MCF 10A (cell line): ENCODE measurements around the gene PLEKHG7. TPM values are rescaled to one million over a fixed set of nuclear protein-coding genes. Genes with fewer than 3 reads are reported as not detected.

Experiments used
- BruUV-seq: library from RNA; stranded (reverse); fragments of 400-500 nt; replicated peaks from 2 replicates; lab custom pipeline; 2021; lab: Mats Ljungman, UMichigan
- CTCF ChIA-PET: fragments of 300-600 bp; sonication (Branson Sonifier 250); formaldehyde crosslinking; extraction: SDS; loops from one replicate; lab custom pipeline; 2021; ENCODE audit warnings: antibody characterized with exemption, inconsistent platforms; lab: Yijun Ruan, JAX
- POLR2A ChIA-PET: fragments of 300-600, 350-650 bp; sonication (Branson Sonifier 250); formaldehyde crosslinking; extraction: SDS; loops from one replicate; lab custom pipeline; 2020; ENCODE audit warnings: antibody characterized with exemption, inconsistent platforms; lab: Yijun Ruan, JAX
- DNase-seq: peaks from one replicate; pipeline ENCODE4 v3.0.0-alpha.2; 2018; ENCODE audit not compliant: unreplicated experiment
- H3K27ac Mint-ChIP-seq: one replicate; pipeline ENCODE4 v1.8.0; 2022; ENCODE audit warnings: mild to moderate bottlenecking, low read depth, mixed read lengths; ENCODE audit not compliant: unreplicated experiment
- H3K27me3 Mint-ChIP-seq: one replicate; pipeline ENCODE4 v1.8.0; 2022; ENCODE audit warnings: mixed read lengths; ENCODE audit not compliant: insufficient read depth, unreplicated experiment
- H3K36me3 Mint-ChIP-seq: one replicate; pipeline ENCODE4 v1.8.0; 2022; ENCODE audit warnings: mild to moderate bottlenecking, moderate library complexity, mixed read lengths; ENCODE audit not compliant: insufficient read depth, unreplicated experiment
- H3K4me1 Mint-ChIP-seq: one replicate; pipeline ENCODE4 v1.8.0; 2022; ENCODE audit warnings: mixed read lengths; ENCODE audit not compliant: insufficient read depth, unreplicated experiment
- H3K4me3 Mint-ChIP-seq: one replicate; pipeline ENCODE4 v1.8.0; 2022; ENCODE audit warnings: mild to moderate bottlenecking, moderate library complexity, mixed read lengths; ENCODE audit not compliant: unreplicated experiment
- H3K9me3 Mint-ChIP-seq: one replicate; pipeline ENCODE4 v1.8.0; 2022; ENCODE audit warnings: mixed read lengths; ENCODE audit not compliant: unreplicated experiment
- intact Hi-C: fragments of 100-400 bp; cut with micrococcal nuclease; formaldehyde crosslinking; loops from 2 replicates; pipeline ENCODE4 v1.14.1; 2022
- total RNA-seq: library from RNA; stranded (reverse); gene quantifications from 2 replicates; pipeline ENCODE4 v1.2.3, GENCODE V29; 2022
- TF ChIP-seq, protein P1 (sequence below): fragments of 200-600 bp; IDR thresholded peaks from one replicate; pipeline ENCODE4 v1.8.0; 2022; ENCODE audit warnings: antibody characterized with exemption, mild to moderate bottlenecking; ENCODE audit not compliant: unreplicated experiment

PLEKHG7 gene
- total RNA-seq, 1 experiment from 2014 or later, result not detected

DNA sequence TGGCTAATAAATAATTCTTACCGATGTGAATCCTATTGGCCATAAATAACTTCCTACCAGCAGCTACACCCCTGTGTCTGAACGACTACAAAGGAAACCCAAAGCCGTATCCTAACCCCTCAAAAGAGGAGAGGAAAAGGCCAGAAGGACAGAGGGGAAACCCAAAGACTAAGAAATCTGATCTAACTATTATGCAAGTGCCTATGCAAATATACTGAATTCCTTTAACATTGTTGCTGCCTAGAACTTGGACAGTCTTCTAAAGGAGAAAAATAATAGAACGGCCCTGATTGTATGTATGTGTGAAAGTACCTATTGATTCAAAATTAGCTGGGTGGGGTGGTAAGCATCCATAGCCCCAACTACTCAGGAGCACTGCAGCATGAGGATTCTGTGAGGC lies 997 bp downstream of the PLEKHG7 start:
- BruUV-seq, result no TSS peak
- Mint-ChIP-seq H3K9me3 (peaks cover 7% of the 10 kb centered on the region), H3K27me3 (no peaks in the 10 kb centered on the region), H3K27ac (no peak overlapping the region), H3K36me3 (no peaks in the 10 kb centered on the region), H3K4me1 (peaks cover 4% of the 10 kb centered on the region), H3K4me3 (no peak overlapping the region)
- CTCF ChIA-PET, result interaction anchor here (0.6 to 1.2 kb wide), 2 partner anchors 124 to 404 kb away, joined by 3 to 6 read pairs; no protein-coding TSS in a partner anchor
- POLR2A ChIA-PET, result interaction anchor here (0.6 kb wide), 1 partner anchor 14 kb away, joined by 3 read pairs; no protein-coding TSS in a partner anchor
- TF ChIP-seq, protein P1, sequence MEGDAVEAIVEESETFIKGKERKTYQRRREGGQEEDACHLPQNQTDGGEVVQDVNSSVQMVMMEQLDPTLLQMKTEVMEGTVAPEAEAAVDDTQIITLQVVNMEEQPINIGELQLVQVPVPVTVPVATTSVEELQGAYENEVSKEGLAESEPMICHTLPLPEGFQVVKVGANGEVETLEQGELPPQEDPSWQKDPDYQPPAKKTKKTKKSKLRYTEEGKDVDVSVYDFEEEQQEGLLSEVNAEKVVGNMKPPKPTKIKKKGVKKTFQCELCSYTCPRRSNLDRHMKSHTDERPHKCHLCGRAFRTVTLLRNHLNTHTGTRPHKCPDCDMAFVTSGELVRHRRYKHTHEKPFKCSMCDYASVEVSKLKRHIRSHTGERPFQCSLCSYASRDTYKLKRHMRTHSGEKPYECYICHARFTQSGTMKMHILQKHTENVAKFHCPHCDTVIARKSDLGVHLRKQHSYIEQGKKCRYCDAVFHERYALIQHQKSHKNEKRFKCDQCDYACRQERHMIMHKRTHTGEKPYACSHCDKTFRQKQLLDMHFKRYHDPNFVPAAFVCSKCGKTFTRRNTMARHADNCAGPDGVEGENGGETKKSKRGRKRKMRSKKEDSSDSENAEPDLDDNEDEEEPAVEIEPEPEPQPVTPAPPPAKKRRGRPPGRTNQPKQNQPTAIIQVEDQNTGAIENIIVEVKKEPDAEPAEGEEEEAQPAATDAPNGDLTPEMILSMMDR, result no peak
- no peak for DNase-seq
- intact Hi-C loops, result no loop called here

DNA sequence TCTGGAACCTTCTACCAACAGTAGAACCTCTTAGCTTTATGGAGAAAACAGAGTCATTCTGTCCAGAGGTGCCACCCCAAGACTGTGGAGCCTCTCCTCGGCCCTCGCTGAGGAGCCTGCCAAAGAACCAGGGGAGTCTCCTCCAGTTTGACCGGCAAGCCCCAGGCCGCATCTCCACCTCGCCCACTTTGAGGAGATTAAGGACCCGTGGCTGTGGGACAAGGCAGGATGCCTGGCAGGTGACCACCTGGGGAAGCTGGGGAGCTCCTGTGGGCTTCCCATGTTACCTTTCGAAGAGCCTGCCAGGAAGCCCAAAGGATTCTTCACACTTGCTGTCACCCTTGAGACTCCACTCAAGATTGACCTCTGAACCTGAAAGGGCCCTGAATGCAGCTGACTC lies 3.8 kb downstream of the PLEKHG7 start:
- BruUV-seq, result no TSS peak
- TF ChIP-seq, protein P1, result no peak
- Mint-ChIP-seq H3K4me3 (no peak overlapping the region), H3K27ac (no peak overlapping the region), H3K27me3 (no peaks in the 10 kb centered on the region), H3K4me1 (peaks cover 6% of the 10 kb centered on the region), H3K36me3 (no peaks in the 10 kb centered on the region), H3K9me3 (no peaks in the 10 kb centered on the region)
- intact Hi-C loops, result no loop called here
- ChIA-PET CTCF (interaction anchor here (0.5 kb wide), 1 partner anchor 38 kb away, joined by 3 read pairs; no protein-coding TSS in a partner anchor), POLR2A (no interaction called here)
- no peak for DNase-seq

DNA sequence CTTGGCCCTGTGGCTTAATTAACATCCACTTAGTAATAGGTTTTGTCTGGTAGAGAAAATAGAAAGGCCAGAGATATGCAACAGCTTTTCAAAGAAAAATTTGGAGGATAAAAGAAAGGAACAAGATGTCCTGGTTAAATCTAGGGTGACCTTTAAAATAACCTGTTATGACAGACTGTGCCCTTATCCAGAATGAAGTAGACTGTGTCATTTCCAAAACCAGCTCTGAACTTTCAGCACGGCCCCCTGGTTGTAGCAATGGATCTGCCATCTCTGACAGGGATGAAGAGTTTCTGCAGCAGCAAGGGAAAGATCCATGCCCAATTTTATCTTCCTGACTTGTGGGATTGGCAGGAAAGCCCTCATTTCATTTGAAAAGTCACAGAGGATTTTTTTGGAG lies 5.1 kb downstream of the PLEKHG7 start:
- TF ChIP-seq, protein P1, result no peak
- BruUV-seq, result no TSS peak
- Mint-ChIP-seq H3K4me1 (peaks cover 6% of the 10 kb centered on the region), H3K4me3 (no peak overlapping the region), H3K36me3 (no peaks in the 10 kb centered on the region), H3K9me3 (no peaks in the 10 kb centered on the region), H3K27me3 (no peaks in the 10 kb centered on the region), H3K27ac (no peak overlapping the region)
- intact Hi-C loops, result no loop called here
- ChIA-PET CTCF (no interaction called here), POLR2A (no interaction called here)
- no peak for DNase-seq

DNA sequence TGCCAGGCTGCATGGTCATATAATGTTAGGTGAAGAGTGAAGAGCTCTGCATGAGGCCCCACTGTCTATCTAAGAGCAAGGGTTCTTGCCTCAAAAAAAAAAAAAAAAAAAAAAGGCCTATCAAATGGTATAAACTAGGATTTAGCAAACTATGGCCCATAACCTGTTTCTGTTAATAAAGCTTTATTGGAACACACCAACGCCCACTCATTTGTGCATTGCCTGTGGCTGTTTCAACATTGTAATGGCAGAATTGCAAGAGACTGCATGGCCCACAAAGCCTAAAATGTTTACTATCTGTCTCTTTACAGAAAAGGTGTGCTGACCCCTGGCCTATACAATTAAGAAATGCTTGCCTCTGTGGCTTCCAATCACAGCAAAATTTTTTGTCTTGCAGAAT lies 12.8 kb downstream of the PLEKHG7 start:
- BruUV-seq, result no TSS peak
- H3K9me3 Mint-ChIP-seq, result no peaks in the 10 kb centered on the region
- H3K27me3 Mint-ChIP-seq, result no peaks in the 10 kb centered on the region
- intact Hi-C loops, result no loop called here
- TF ChIP-seq, protein P1, result no peak
- H3K4me3 Mint-ChIP-seq, result no peak overlapping the region
- CTCF ChIA-PET, result interaction anchor here (0.7 kb wide), 1 partner anchor 225 kb away, joined by 5 read pairs; no protein-coding TSS in a partner anchor
- no peaks in the 10 kb centered on the region for H3K36me3 Mint-ChIP-seq
- H3K27ac Mint-ChIP-seq, result no peak overlapping the region
- POLR2A ChIA-PET, result no interaction called here
- no peak for DNase-seq
- H3K4me1 Mint-ChIP-seq, result peaks cover 6% of the 10 kb centered on the region
